ENCODE data around the gene JARID2. TPM values are rescaled to one million over a fixed set of nuclear protein-coding genes. Genes with fewer than 3 reads are reported as not detected.

Gene JARID2
- total and polyA plus RNA-seq, 9 of the 15 experiments (the other 6 are each of a cell fraction or from before 2014, with no cell fraction given) = 5.0 to 29.0 (median 15.6) TPM

DNA sequence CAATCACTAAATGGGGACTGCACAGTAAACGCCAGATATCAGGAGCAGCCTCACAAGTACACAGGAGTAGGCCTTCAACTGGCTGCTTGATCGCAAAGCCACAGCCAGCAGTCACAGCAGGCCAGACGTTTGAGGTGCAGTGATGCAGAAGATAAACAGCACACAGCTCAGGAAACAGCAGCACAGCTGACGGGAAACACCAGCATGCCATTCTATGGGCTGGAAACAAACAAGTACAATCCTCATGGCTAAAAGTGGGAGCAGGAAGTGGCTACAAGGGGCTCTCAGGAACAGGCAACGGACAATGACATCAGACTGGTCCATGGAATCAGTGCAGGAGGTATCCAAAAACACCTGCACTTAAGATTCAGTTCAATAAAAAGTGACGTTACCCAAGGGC lies 305.9 kb downstream of the JARID2 start (continued):
- TF ChIP-seq, protein P1, sequence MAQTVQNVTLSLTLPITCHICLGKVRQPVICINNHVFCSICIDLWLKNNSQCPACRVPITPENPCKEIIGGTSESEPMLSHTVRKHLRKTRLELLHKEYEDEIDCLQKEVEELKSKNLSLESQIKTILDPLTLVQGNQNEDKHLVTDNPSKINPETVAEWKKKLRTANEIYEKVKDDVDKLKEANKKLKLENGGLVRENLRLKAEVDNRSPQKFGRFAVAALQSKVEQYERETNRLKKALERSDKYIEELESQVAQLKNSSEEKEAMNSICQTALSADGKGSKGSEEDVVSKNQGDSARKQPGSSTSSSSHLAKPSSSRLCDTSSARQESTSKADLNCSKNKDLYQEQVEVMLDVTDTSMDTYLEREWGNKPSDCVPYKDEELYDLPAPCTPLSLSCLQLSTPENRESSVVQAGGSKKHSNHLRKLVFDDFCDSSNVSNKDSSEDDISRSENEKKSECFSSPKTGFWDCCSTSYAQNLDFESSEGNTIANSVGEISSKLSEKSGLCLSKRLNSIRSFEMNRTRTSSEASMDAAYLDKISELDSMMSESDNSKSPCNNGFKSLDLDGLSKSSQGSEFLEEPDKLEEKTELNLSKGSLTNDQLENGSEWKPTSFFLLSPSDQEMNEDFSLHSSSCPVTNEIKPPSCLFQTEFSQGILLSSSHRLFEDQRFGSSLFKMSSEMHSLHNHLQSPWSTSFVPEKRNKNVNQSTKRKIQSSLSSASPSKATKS (CRISPR knock-in tag; IDR thresholded peaks at IDR 0.05) = no peak
- no peak for TF ChIP-seq KLF1 (tag; IDR thresholded peaks at IDR 0.05)
- no peak for TF ChIP-seq SIN3A (IDR thresholded peaks at IDR 0.05; ENCODE audit: borderline replicate concordance in 2 of 2, control insufficient read depth in 1 of 2, low read depth in 2 of 2, low read length in 2 of 2)
- TF ChIP-seq EP300 (IDR thresholded peaks at IDR 0.05; ENCODE audit: low read length) = no peak
- TF ChIP-seq MAFK (IDR thresholded peaks at IDR 0.05; ENCODE audit: low read length) = no peak
- TF ChIP-seq HDAC2 (IDR thresholded peaks at IDR 0.05) = no peak
- TF ChIP-seq GATAD2A (IDR thresholded peaks at IDR 0.05) = no peak
- TF ChIP-seq ZNF445 (CRISPR knock-in tag; IDR thresholded peaks at IDR 0.05; ENCODE audit: low read depth) = no peak
- TF ChIP-seq, protein P2, sequence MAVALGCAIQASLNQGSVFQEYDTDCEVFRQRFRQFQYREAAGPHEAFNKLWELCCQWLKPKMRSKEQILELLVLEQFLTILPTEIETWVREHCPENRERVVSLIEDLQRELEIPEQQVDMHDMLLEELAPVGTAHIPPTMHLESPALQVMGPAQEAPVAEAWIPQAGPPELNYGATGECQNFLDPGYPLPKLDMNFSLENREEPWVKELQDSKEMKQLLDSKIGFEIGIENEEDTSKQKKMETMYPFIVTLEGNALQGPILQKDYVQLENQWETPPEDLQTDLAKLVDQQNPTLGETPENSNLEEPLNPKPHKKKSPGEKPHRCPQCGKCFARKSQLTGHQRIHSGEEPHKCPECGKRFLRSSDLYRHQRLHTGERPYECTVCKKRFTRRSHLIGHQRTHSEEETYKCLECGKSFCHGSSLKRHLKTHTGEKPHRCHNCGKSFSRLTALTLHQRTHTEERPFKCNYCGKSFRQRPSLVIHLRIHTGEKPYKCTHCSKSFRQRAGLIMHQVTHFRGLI (CRISPR knock-in tag; IDR thresholded peaks at IDR 0.05) = peak; percentile 64; the same call in 1 of the 2 replicates
- no peak for TF ChIP-seq TCFL5 (CRISPR knock-in tag; conservative IDR thresholded peaks at IDR 0.05)
- TF ChIP-seq ZNF212 (CRISPR knock-in tag; IDR thresholded peaks at IDR 0.05) = no peak
- no peak for TF ChIP-seq FOXJ2 (tag; IDR thresholded peaks at IDR 0.05)
- TF ChIP-seq, protein P3, sequence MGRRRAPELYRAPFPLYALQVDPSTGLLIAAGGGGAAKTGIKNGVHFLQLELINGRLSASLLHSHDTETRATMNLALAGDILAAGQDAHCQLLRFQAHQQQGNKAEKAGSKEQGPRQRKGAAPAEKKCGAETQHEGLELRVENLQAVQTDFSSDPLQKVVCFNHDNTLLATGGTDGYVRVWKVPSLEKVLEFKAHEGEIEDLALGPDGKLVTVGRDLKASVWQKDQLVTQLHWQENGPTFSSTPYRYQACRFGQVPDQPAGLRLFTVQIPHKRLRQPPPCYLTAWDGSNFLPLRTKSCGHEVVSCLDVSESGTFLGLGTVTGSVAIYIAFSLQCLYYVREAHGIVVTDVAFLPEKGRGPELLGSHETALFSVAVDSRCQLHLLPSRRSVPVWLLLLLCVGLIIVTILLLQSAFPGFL (CRISPR knock-in tag; IDR thresholded peaks at IDR 0.05) = no peak
- no peak for TF ChIP-seq RFX7 (CRISPR knock-in tag; IDR thresholded peaks at IDR 0.05)
- no peak; the same call in 1 of the 2 replicates for TF ChIP-seq GATA2 (CRISPR knock-in tag; IDR thresholded peaks at IDR 0.05)
- TF ChIP-seq, protein P4, sequence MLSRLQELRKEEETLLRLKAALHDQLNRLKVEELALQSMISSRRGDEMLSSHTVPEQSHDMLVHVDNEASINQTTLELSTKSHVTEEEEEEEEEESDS (CRISPR knock-in tag; IDR thresholded peaks at IDR 0.05) = no peak
- TF ChIP-seq, protein P5, sequence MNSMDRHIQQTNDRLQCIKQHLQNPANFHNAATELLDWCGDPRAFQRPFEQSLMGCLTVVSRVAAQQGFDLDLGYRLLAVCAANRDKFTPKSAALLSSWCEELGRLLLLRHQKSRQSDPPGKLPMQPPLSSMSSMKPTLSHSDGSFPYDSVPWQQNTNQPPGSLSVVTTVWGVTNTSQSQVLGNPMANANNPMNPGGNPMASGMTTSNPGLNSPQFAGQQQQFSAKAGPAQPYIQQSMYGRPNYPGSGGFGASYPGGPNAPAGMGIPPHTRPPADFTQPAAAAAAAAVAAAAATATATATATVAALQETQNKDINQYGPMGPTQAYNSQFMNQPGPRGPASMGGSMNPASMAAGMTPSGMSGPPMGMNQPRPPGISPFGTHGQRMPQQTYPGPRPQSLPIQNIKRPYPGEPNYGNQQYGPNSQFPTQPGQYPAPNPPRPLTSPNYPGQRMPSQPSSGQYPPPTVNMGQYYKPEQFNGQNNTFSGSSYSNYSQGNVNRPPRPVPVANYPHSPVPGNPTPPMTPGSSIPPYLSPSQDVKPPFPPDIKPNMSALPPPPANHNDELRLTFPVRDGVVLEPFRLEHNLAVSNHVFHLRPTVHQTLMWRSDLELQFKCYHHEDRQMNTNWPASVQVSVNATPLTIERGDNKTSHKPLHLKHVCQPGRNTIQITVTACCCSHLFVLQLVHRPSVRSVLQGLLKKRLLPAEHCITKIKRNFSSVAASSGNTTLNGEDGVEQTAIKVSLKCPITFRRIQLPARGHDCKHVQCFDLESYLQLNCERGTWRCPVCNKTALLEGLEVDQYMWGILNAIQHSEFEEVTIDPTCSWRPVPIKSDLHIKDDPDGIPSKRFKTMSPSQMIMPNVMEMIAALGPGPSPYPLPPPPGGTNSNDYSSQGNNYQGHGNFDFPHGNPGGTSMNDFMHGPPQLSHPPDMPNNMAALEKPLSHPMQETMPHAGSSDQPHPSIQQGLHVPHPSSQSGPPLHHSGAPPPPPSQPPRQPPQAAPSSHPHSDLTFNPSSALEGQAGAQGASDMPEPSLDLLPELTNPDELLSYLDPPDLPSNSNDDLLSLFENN (IDR thresholded peaks at IDR 0.05; ENCODE audit: low read depth in 2 of 2, low read length in 2 of 2) = no peak
- no peak for TF ChIP-seq KLF6 (CRISPR knock-in tag; IDR thresholded peaks at IDR 0.05; ENCODE audit: borderline replicate concordance)
- TF ChIP-seq, protein P6, sequence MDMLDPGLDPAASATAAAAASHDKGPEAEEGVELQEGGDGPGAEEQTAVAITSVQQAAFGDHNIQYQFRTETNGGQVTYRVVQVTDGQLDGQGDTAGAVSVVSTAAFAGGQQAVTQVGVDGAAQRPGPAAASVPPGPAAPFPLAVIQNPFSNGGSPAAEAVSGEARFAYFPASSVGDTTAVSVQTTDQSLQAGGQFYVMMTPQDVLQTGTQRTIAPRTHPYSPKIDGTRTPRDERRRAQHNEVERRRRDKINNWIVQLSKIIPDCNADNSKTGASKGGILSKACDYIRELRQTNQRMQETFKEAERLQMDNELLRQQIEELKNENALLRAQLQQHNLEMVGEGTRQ (CRISPR knock-in tag; IDR thresholded peaks at IDR 0.05) = no peak
- TF ChIP-seq SMARCB1 (IDR thresholded peaks at IDR 0.05; ENCODE audit: insufficient read length, low read depth) = no peak

All from K562 (cell line).